Activated naive CD4-positive, alpha-beta T cell treated with anti-CD3 and anti-CD28 coated beads, Interleukin-2, amount 10 ng/mL, durations not matched to agents 7 days and 5 days (primary cell): ENCODE results near the gene SPAG7.

ENCODE experiments used
- CTCF ChIA-PET: fragments of 350-600 bp; sonication (Branson Sonifier 250); formaldehyde crosslinking; loops from one replicate; lab custom pipeline; 2021; ENCODE audit warnings: antibody characterized with exemption; lab: Charles Lee
- DNase-seq: peaks from one replicate; pipeline ENCODE4 v3.0.0-alpha.2; 2020
- H3K27ac Mint-ChIP-seq: one replicate; pipeline ENCODE4 v1.8.0; 2021; ENCODE audit warnings: mild to moderate bottlenecking, moderate library complexity, mixed read lengths
- H3K27me3 Mint-ChIP-seq: one replicate; pipeline ENCODE4 v1.8.0; 2021; ENCODE audit warnings: mild to moderate bottlenecking, mixed read lengths
- H3K36me3 Mint-ChIP-seq: one replicate; pipeline ENCODE4 v1.8.0; 2021; ENCODE audit warnings: mixed read lengths
- H3K4me1 Mint-ChIP-seq: one replicate; pipeline ENCODE4 v1.8.0; 2021; ENCODE audit warnings: mixed read lengths
- H3K4me3 Mint-ChIP-seq: one replicate; pipeline ENCODE4 v1.8.0; 2021; ENCODE audit warnings: mild to moderate bottlenecking, moderate library complexity, mixed read lengths
- H3K9me3 Mint-ChIP-seq: one replicate; pipeline ENCODE4 v1.8.0; 2021; ENCODE audit warnings: mixed read lengths

The SPAG7 gene

GRCh38 chr17:4967539-4968485, at the start of gene SPAG7:
TSS of gene SPAG7 (minus strand) at chr17:4967817. CDS start at chr17:4967804, 13 bp downstream.
- Mint-ChIP-seq H3K27ac (peak within 1 kb of the TSS; percentile 78), H3K4me1 (peaks cover 24% of the 10 kb centered on the region), H3K27me3 (no peaks in the 10 kb centered on the region), H3K4me3 (no peak within 1 kb of the TSS), H3K9me3 (no peaks in the 10 kb centered on the region), H3K36me3 (peaks cover 30% of the 10 kb centered on the region)
- peak; percentile 94 for DNase-seq
- CTCF ChIA-PET, result interaction anchor here (0.6 to 2.8 kb wide), 12 partner anchors 12 to 94 kb away, joined by 3 to 21 read pairs (median 4); partner anchors contain the start of genes CHRNE, PFN1, RNF167 and SLC25A11

- peaks cover 16% of the 10 kb centered on the region for H3K4me1 Mint-ChIP-seq
- no peaks in the 10 kb centered on the region for H3K9me3 Mint-ChIP-seq
- H3K4me3 Mint-ChIP-seq, result no peak overlapping the region
- CTCF ChIA-PET, result no interaction called here
- no peaks in the 10 kb centered on the region for H3K27me3 Mint-ChIP-seq
- DNase-seq, result no peak
- H3K36me3 Mint-ChIP-seq, result peaks cover 27% of the 10 kb centered on the region
- no peak overlapping the region for H3K27ac Mint-ChIP-seq
These were observed 46.7 kb upstream of the SPAG7 start for GRCh38 chr17:5014357-5014756.

DNA sequence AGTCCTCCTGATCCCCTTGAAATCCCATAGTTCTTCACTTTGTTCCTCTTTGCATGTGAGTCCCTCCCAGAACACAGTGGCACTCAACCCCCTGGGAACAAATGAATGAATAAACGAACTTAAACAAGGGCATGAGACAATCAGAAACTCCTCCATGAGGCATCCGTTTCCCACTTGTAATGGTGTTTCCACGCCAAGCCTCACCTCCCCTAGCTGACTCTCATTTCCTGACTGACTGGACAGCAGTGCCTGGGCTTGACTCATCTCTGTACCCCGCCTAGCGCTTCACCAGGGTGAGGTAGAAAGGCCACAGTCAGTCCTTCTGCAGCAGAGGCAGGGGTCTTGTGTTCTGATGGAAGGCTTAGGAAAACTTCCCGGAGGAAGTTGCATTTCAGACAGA, 44.3 kb upstream of the SPAG7 start:
- H3K27me3 Mint-ChIP-seq, result no peaks in the 10 kb centered on the region
- no peaks in the 10 kb centered on the region for H3K9me3 Mint-ChIP-seq
- no peak overlapping the region for H3K27ac Mint-ChIP-seq
- H3K36me3 Mint-ChIP-seq, result peaks cover 39% of the 10 kb centered on the region
- H3K4me3 Mint-ChIP-seq, result no peak overlapping the region
- peaks cover 8% of the 10 kb centered on the region for H3K4me1 Mint-ChIP-seq
- no peak for DNase-seq
- CTCF ChIA-PET, result no interaction called here

DNA sequence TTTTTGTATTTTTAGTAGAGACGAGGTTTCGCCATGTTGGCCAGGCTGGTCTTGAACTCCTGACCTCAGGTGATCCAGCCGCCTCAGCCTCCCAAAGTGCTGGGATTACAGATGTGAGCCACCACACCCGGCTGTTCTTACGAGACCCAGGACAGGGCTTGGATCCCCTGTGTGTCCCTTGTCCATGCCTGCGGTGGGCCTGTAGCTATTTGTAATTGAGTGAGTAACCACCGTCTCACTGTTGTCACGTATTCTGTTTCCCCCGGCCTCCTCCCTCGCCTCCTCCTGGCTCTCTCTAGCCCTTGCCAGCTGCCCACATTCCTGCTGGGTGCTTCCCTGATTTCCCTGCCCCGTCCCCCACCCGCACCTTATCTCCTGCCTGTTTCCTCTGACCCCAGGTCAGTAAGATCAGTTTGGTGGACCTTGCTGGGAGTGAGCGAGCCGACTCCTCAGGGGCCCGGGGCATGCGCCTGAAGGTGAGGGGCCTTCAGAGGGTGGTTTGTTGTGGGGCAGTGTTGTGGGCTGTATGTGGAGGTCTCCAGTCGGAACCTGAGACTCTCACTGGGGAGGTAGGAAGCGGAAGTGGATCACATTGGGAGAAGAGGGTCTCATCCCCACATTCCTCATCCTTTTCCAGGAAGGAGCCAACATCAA, 35.7 kb upstream of the SPAG7 start:
- no peak for DNase-seq
- Mint-ChIP-seq H3K9me3 (no peaks in the 10 kb centered on the region), H3K27ac (no peak overlapping the region), H3K4me1 (peaks cover 18% of the 10 kb centered on the region), H3K27me3 (no peaks in the 10 kb centered on the region), H3K36me3 (peaks cover 63% of the 10 kb centered on the region), H3K4me3 (no peak overlapping the region)
- CTCF ChIA-PET, result no interaction called here

DNA sequence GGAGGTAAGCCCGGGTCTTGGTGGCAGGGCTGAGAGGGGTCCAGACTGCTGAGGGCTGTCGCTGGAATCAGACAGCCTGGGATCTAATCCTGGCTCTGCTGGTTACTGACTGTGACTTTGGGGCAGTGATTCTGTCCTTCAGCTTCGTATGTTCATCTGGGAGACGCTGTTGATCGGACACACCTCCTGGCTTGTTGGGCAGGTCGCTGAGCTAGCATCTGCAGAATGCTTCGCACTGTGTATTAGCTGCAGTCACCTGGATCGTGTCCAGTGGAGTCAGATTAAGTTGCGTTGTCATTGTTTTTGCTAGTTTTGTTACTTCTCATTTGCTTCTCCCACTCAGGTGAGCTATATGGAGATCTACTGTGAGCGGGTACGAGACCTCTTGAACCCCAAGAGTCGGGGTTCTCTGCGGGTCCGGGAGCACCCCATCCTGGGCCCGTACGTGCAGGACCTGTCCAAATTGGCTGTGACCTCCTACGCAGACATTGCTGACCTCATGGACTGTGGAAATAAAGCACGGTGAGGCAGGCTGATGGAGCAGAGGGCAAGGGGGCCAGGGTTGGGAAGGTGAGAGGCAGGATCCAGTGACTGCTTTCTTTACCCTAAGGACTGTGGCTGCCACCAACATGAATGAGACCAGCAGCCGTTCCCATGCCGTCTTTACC, 34.6 kb upstream of the SPAG7 start:
- Mint-ChIP-seq H3K27ac (peak overlapping the region; percentile 19), H3K27me3 (no peaks in the 10 kb centered on the region), H3K9me3 (no peaks in the 10 kb centered on the region), H3K4me3 (no peak overlapping the region), H3K4me1 (peaks cover 18% of the 10 kb centered on the region), H3K36me3 (peaks cover 53% of the 10 kb centered on the region)
- DNase-seq, result no peak
- CTCF ChIA-PET, result interaction anchor here (1.0 kb wide), 1 partner anchor 29 kb away, joined by 3 read pairs; no protein-coding TSS in a partner anchor

GRCh38 chr17:5000237-5000639, 32.6 kb upstream of the SPAG7 start:
- peaks cover 42% of the 10 kb centered on the region for H3K36me3 Mint-ChIP-seq
- peaks cover 25% of the 10 kb centered on the region for H3K4me1 Mint-ChIP-seq
- no peak for DNase-seq
- peaks cover 10% of the 10 kb centered on the region for H3K27me3 Mint-ChIP-seq
- CTCF ChIA-PET, result no interaction called here
- no peaks in the 10 kb centered on the region for H3K9me3 Mint-ChIP-seq
- no peak overlapping the region for H3K4me3 Mint-ChIP-seq
- no peak overlapping the region for H3K27ac Mint-ChIP-seq

DNA sequence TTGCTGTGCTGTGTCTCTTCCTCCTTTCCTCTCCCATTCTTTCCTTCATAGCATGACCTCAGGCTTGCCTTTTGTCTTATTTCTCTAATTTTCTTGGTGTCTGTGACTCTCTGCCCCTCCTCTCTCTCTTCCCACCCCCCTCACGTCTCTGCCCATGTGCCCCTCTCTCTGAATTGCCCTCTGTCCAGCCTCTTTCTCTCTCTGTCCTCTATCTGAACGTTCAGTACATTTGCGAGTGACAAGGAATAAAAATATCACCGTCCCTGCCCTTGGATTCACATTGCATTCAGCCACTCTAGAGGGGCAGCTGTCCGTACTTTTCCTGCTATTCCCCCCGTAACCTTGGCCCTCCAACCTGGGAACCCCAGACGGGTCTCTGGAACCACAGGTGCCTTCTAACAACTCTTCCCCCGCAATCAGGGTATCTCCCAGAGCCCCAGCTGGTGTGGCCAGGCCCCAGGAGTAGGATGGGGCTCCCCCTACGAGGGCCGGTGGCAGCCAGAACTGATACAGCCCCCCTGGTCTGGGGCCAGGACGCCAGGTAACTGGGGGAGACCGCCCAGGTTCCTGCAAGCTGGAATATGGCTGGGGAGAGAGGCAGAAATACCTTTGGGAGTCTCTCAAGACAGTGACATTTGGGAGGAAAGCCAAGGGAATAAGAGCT, 31.9 kb upstream of the SPAG7 start:
- Mint-ChIP-seq H3K27ac (peak overlapping the region; percentile 66), H3K9me3 (no peaks in the 10 kb centered on the region), H3K27me3 (peaks cover 16% of the 10 kb centered on the region), H3K4me3 (peak overlapping the region; percentile 86), H3K36me3 (peaks cover 35% of the 10 kb centered on the region), H3K4me1 (peaks cover 27% of the 10 kb centered on the region)
- DNase-seq, result no peak
- CTCF ChIA-PET, result no interaction called here

DNA sequence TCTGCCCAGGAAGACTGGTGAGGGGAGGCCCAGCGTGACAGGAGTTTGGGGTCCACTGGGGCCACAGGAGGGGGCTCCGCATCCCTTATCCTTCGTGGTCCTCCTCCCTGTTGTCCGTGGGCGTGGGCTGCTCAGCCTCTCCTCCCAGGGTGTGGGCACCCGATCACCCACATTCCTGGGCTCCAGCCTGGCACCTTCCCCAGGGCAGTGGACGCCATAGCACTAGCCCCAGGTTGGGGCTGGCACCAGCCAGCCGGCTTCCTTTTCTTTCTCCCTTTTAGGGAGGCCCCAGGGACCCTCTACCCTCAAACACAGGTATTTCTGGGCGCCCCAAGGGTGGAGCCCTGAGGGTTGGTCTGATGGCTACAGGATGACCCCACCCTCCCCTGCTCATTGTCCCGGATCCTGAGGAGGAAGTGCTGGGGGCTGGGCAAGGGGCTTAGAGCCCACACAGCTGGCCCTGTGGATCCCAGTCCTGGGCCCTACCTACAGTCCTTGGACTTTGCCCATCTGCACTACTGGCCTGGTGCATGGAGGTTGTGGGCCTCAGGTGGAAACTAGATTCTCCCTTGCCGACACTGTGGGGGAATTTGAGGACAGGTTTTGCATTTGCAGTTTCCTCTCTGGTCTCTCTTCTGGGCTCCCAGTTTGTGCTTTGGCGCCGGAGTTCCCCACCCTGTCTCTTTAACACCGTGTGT, 31.3 kb upstream of the SPAG7 start:
- peak; percentile 28 for DNase-seq
- CTCF ChIA-PET, result interaction anchor here (0.7 kb wide), 1 partner anchor 31 kb away, joined by 3 read pairs; no protein-coding TSS in a partner anchor
- Mint-ChIP-seq H3K9me3 (no peaks in the 10 kb centered on the region), H3K4me3 (peak overlapping the region; percentile 86), H3K27ac (peak overlapping the region; percentile 66), H3K27me3 (peaks cover 22% of the 10 kb centered on the region), H3K4me1 (peaks cover 27% of the 10 kb centered on the region), H3K36me3 (peaks cover 28% of the 10 kb centered on the region)

DNA sequence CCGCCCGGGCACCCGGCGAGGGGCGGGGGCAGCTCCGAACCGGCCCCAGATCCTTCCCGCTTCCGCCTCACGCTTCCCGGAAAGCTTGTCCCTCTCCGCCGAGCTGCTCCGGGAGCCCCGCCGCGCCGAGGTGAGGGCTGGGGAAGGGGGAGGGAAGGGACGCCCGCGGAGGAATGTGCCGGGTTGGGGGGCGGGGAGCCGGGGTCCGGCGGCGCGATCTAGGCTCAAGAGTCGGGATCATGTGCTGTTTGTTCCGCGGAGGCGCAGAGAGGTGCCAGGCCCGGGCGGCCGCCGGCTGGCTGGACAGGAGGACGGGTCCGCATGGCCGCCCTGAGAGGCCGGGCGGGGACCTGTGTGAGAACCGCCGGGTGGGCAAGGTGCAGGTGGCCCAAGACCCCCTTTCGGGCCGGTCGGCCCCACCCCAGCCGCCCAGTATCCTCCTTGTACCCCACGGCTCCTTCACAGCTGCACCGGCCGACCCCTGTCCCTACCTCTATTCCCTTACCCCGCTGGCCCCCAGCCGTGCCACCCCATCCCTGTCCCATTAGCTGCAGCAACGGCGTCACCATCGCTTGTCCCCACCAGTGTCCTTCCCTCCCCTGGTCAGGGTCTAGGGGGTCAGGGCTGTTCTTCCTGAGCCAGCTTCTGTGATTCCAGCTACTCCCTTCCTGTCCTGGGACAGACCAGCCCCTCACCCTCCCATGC, 30.6 kb upstream of the SPAG7 start:
- Mint-ChIP-seq H3K9me3 (no peaks in the 10 kb centered on the region), H3K4me3 (peak overlapping the region; percentile 86), H3K27me3 (peaks cover 22% of the 10 kb centered on the region), H3K36me3 (peaks cover 21% of the 10 kb centered on the region), H3K4me1 (peaks cover 27% of the 10 kb centered on the region), H3K27ac (peak overlapping the region; percentile 76)
- no peak for DNase-seq
- CTCF ChIA-PET, result interaction anchor here (0.7 to 1.0 kb wide), 2 partner anchors 10 to 32 kb away, joined by 3 to 4 read pairs; partner anchors contain the start of gene CAMTA2

- Mint-ChIP-seq H3K4me1 (peaks cover 27% of the 10 kb centered on the region), H3K9me3 (no peaks in the 10 kb centered on the region), H3K27me3 (peaks cover 22% of the 10 kb centered on the region), H3K27ac (peak within 1 kb of the TSS; percentile 76), H3K36me3 (peaks cover 18% of the 10 kb centered on the region), H3K4me3 (peak within 1 kb of the TSS; percentile 86)
- DNase-seq, result peak; percentile 94
- CTCF ChIA-PET, result interaction anchor here (1.0 kb wide), 1 partner anchor 10 kb away, joined by 4 read pairs; the partner anchor contains the start of gene CAMTA2
These were observed 29.8 kb upstream of the SPAG7 start, which contains the start of the genes INCA1 and KIF1C for GRCh38 chr17:4997302-4998026. TSS of gene INCA1 (minus strand) at chr17:4997522. CDS start at chr17:4994437, 3,085 bp downstream. TSS of gene KIF1C (plus strand) at chr17:4997950. CDS start at chr17:5000247, 2,297 bp downstream.

DNA sequence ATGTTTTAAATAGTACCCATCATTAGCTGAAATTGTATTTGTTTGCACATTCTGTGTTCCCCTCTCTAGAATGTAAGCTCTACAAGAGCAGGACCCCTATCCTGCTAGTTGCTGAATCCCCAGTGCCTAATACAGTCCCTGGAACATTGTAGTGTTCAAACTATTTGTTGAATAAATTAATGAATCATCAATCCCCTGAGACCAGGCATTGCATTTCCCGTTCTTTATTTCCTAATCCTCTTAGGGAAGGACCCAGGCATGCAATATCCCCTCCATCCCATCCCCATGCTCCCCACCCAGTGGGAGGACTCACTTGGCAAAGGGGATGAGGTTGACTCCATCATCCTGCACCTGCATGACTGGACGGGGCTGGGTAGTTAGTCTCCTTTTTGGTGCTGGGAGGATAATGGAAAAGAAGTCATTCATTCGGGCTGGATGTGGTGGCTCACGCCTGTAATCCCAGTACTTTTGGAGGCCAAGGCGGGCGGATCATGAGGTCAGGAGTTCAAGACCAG, 26.5 kb upstream of the SPAG7 start:
- no peak overlapping the region for H3K27ac Mint-ChIP-seq
- H3K4me3 Mint-ChIP-seq, result no peak overlapping the region
- DNase-seq, result no peak
- peaks cover 23% of the 10 kb centered on the region for H3K4me1 Mint-ChIP-seq
- H3K27me3 Mint-ChIP-seq, result peaks cover 22% of the 10 kb centered on the region
- H3K9me3 Mint-ChIP-seq, result no peaks in the 10 kb centered on the region
- CTCF ChIA-PET, result no interaction called here
- H3K36me3 Mint-ChIP-seq, result peaks cover 4% of the 10 kb centered on the region
